Gastroesophageal sphincter (tissue), 3 donors: ENCODE data around the gene NFYC.

Experiments used
- CTCF ChIP-seq, 4 experiments: fragments of 200-600 bp in 2 of 4; fragments of 450-650 bp in 2 of 4; sonication (generic) in 1 of 4; IDR thresholded peaks; one replicate each; pipeline ENCODE4 v1.5.1; 2017 to 2019; ENCODE audit warnings: antibody characterized with exemption in 4 of 4, mild to moderate bottlenecking in 2 of 4, moderate library complexity in 2 of 4
- EP300 ChIP-seq: sonication (generic); formaldehyde crosslinking; IDR thresholded peaks from one replicate; pipeline ENCODE4 v1.6.1; 2017; ENCODE audit warnings: antibody characterized with exemption, mild to moderate bottlenecking
- POLR2A ChIP-seq, 2 donors: fragments of 450-650 bp; IDR thresholded peaks; one replicate each; pipeline ENCODE4 v1.6.1; 2017; ENCODE audit warnings: antibody characterized with exemption in 2 of 2, mild to moderate bottlenecking in 2 of 2, moderate library complexity in 1 of 2

DNA sequence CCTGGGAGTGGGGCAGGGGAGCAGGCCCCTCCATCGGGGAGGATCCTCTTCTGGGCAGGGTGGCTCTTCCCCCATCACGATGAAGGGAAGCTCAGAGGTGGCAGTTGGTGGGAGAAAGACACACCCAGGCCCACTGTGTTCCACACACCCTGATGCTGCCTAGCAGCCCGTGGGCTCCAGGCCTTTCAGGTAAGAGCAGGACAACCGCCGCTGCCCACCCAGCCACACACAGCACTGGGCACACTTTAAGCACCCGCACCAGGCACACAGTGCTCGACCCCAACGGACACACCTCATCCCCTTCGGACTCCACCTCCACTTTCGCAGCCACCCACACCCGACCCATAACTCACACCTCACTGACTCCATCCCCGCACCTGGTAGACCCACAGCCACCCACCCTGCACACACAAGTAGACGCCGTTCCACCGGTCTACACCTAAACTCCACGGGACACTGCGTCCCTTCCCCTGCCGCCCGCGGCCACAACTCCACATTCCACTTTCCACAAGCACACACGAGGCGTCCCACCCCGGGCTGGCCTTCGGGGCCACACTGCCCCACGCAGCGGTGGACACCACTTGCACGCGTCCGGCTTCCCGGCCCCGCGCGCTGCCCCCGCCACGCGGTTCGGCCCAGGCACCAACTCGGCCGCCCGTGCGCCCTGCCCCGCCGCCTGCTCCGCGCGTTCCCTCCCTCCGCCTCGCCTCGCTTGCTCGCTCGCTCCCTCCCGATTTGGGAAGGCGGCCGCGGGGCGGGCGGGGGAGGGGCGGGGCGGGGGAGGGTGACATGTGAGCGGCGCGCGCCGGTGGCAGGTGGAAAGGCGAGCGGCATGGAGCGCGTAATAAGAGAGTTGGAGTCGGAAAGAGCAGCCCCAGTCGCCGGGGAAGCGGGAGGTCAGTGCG is 91.7 kb downstream of the NFYC start, which contains the start of gene KCNQ4:
- no peak for TF ChIP-seq CTCF (IDR thresholded peaks at IDR 0.05)
- peak in 1 of 2 donors; percentile 19 for TF ChIP-seq POLR2A (IDR thresholded peaks at IDR 0.05)
- no peak for TF ChIP-seq EP300
